NB4 (cell line): ENCODE data around the gene HSD17B2.

Source experiments
- DNase-seq: peaks from one replicate; pipeline ENCODE4 v3.0.0; 2010; ENCODE audit warnings: low read depth
- H3K4me3 ChIP-seq: one replicate; pipeline ENCODE4 v1.5.1; 2011; ENCODE audit warnings: mild to moderate bottlenecking, low read depth, low read length, moderate library complexity
- MYC ChIP-seq: IDR thresholded peaks from 2 replicates; pipeline ENCODE4 v1.6.1; 2011; ENCODE audit warnings: low read depth, low read length
- POLR2A ChIP-seq: IDR thresholded peaks from 2 replicates; pipeline ENCODE4 v1.6.1; 2011; ENCODE audit warnings: mild to moderate bottlenecking; ENCODE audit not compliant: insufficient read length; ENCODE audit errors: extremely low read depth
- TF ChIP-seq, protein P1 (sequence below): IDR thresholded peaks from one replicate; pipeline ENCODE4 v1.5.1; 2012; ENCODE audit warnings: low read depth, low read length
- TF ChIP-seq, protein P2 (sequence below): IDR thresholded peaks from 2 replicates; pipeline ENCODE4 v1.6.1; 2011; ENCODE audit warnings: low read depth, low read length

The HSD17B2 gene

DNA sequence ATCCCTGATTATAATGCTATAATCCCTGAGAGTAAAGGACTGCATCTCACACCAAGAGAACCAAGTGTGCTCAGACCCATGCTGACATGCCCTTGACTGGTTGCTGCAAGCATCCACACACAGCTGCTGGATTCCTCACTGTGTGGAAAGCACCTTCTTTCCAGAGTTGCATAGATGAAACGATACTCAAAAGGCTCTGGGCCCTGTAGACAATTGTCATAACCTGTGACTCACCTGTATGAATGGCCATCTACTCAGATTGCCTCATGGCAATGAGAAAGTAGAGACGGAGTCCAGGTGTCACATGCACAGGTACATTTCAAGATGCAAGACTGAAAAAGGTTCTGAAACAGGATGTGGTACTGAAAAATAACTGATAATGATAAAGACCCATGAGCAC, 76.9 kb downstream of the HSD17B2 start:
- no peak overlapping the region for H3K4me3 ChIP-seq

DNA sequence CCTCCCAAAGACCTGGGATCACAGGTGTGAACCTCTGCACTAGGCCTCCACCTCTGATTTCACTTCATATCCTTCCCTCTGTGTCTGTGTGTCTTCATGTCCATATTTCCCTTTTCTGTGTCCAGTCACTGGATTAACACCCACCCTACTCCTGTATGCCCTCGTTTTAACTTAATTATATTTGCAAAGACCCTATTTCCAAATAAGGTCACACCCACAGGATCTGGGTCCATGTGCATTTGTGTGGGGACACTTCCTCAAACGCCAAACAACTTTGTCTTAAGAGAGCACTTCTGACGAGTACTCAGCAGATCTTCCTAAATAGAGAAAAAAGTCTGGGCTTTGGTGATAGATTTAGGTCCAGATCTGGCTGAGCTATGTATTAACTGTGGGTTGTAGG, 78.7 kb downstream of the HSD17B2 start:
- DNase-seq, result no peak
- TF ChIP-seq, protein P1, sequence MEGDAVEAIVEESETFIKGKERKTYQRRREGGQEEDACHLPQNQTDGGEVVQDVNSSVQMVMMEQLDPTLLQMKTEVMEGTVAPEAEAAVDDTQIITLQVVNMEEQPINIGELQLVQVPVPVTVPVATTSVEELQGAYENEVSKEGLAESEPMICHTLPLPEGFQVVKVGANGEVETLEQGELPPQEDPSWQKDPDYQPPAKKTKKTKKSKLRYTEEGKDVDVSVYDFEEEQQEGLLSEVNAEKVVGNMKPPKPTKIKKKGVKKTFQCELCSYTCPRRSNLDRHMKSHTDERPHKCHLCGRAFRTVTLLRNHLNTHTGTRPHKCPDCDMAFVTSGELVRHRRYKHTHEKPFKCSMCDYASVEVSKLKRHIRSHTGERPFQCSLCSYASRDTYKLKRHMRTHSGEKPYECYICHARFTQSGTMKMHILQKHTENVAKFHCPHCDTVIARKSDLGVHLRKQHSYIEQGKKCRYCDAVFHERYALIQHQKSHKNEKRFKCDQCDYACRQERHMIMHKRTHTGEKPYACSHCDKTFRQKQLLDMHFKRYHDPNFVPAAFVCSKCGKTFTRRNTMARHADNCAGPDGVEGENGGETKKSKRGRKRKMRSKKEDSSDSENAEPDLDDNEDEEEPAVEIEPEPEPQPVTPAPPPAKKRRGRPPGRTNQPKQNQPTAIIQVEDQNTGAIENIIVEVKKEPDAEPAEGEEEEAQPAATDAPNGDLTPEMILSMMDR, result no peak
- TF ChIP-seq POLR2A (no peak), MYC (no peak)
- H3K4me3 ChIP-seq, result no peak overlapping the region

More for the DNA sequence above, 76.9 kb downstream of the HSD17B2 start:
- DNase-seq, result no peak
- TF ChIP-seq, protein P2, sequence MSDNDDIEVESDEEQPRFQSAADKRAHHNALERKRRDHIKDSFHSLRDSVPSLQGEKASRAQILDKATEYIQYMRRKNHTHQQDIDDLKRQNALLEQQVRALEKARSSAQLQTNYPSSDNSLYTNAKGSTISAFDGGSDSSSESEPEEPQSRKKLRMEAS, result no peak
- TF ChIP-seq MYC, result no peak
- TF ChIP-seq, protein P1, result no peak
- TF ChIP-seq POLR2A, result no peak

DNA sequence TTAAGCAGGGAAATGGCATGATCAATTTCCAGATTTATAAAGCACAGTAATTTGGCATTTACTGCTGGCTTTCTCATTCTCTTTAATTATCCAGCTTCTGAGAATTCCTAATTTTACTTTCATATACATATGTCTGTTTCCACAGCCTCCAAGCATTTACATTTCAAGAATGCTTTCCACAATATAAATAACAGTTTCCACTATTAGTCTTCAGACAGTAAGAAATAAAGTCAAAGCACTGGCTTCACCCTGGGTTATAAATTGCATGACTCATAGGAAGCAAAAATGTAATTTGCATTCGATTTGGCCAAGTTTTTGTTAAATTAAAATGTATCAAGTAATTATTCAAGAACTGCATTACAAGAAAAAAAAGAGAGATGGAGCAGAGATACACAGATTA, 81.5 kb downstream of the HSD17B2 start:
- no peak for TF ChIP-seq MYC
- TF ChIP-seq, protein P1, result no peak
- TF ChIP-seq POLR2A, result no peak
- TF ChIP-seq, protein P2, result no peak
- no peak overlapping the region for H3K4me3 ChIP-seq
- no peak for DNase-seq

DNA sequence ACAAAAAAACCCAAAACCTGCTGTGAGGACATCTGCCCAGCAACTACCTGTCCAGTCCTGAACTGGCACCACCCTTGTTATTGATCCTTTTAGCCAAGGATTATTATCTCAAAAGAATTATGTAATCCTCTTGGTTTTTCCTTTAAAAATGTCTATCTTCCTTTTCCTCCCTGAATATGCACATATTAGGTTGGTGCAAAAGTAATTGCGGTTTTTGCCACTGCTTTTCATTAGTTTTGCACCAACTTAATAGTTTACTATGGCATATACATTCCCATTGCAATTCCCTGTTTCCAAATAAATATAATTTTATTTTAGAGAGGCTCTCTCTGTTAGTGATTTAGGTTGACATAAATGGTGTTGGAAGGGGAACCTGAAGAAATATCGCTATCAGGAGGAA, 83.7 kb downstream of the HSD17B2 start:
- no peak overlapping the region for H3K4me3 ChIP-seq
- TF ChIP-seq, protein P2, result no peak
- DNase-seq, result no peak

DNA sequence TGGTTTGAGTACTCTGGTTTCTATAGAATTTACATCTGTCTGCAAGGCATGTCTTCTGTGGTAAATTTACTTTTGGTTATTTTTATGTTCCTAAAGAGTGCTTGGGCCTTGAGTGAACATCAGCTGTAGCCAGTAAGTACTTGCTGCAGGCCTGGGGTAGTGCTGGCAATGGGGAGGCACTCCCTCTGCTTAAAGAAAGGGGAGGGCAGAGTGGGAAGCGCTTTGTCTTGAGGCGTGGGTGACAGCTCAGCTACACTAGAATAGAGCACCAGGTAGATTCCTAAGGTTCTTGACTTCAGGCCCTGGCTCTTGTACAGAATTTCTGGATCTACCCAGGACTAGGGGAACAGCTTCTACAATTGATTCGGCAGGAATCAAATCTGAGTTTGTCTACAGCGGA, 84.4 kb downstream of the HSD17B2 start:
- H3K4me3 ChIP-seq, result no peak overlapping the region
- no peak for TF ChIP-seq MYC
- TF ChIP-seq POLR2A, result no peak
- TF ChIP-seq, protein P1, result no peak
- TF ChIP-seq, protein P2, result no peak
- no peak for DNase-seq

DNA sequence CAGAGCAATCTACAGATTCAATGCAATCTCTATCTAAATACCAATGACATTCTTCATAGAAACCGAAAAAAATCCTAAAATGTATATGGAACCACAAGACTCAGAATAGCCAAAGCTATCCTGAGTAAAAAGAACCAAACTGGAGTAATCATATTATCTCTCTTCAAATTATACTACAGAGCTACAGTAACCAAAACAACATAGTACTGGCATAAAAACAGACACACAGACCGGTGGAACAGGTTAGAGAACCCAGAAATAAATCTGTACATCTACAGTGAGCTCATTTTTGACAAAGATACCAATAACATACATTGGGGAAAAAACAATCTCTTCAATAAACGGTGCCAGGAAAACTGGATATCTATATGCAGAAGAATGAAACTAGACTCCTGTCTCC, 89.6 kb downstream of the HSD17B2 start:
- TF ChIP-seq, protein P2, result no peak
- no peak for TF ChIP-seq POLR2A
- no peak for TF ChIP-seq MYC
- TF ChIP-seq, protein P1, result no peak
- no peak overlapping the region for H3K4me3 ChIP-seq

More for the DNA sequence above, 89.6 kb downstream of the HSD17B2 start:
- no peak for DNase-seq
